GM18526 (cell line): ENCODE data around the gene EMP1.

ENCODE experiments used
- POLR2A ChIP-seq: IDR thresholded peaks from 3 replicates; pipeline ENCODE4 v1.6.1; 2011; ENCODE audit not compliant: insufficient read length; ENCODE audit errors: extremely low read depth

The EMP1 gene

GRCh38 chr12:13223179-13223804, 26.8 kb downstream of the EMP1 start:
- TF ChIP-seq POLR2A, result no peak

DNA sequence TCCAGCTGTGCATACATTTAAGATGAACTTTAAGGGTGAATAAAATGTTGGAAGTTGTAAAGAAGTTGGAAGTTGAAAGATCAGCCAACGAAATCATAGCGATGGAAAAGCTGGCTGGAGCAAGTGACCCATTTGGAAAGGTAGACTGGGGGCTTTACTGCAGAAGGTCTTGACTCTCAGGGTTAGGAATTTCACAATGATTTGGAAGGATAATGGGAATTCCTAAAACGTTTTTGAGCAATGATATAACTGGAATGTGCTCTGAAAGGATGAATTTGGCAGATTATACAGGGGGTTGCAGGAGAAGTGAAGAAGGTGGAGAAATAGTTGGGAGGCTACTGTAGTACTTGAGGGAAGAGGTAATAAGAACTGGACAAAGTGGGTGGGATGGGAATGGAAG, 27.4 kb downstream of the EMP1 start:
- TF ChIP-seq POLR2A, result no peak

- no peak for TF ChIP-seq POLR2A
Measured at GRCh38 chr12:13227191-13227590, 30.7 kb downstream of the EMP1 start.

DNA sequence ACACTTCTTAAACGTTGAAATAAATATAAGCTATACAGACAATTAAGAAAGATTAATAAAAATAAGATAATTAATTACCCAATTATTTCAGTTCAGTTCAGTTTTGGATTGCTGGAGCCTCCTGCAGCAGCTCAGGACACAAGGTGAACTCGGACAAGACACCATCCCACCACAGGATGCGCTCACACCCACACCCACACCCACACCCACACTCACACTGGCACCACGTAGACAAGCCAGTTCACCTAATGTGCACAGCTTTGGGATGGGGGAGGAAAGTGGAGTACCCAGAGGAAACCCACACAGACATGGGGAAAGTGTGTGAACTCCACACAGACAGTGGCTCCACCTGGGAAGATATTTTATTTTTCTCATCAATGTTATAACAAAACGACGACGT, 32.1 kb downstream of the EMP1 start:
- no peak for TF ChIP-seq POLR2A

GRCh38 chr12:13229504-13229903, 33.0 kb downstream of the EMP1 start:
- TF ChIP-seq POLR2A, result no peak

GRCh38 chr12:13230500-13230899, 34.0 kb downstream of the EMP1 start:
- no peak for TF ChIP-seq POLR2A

- TF ChIP-seq POLR2A, result no peak
Measured at GRCh38 chr12:13233830-13234641, 37.5 kb downstream of the EMP1 start.

- no peak for TF ChIP-seq POLR2A
Measured at GRCh38 chr12:13238204-13238603, 41.7 kb downstream of the EMP1 start.

GRCh38 chr12:13241833-13242488, 45.4 kb downstream of the EMP1 start:
- TF ChIP-seq POLR2A, result no peak

DNA sequence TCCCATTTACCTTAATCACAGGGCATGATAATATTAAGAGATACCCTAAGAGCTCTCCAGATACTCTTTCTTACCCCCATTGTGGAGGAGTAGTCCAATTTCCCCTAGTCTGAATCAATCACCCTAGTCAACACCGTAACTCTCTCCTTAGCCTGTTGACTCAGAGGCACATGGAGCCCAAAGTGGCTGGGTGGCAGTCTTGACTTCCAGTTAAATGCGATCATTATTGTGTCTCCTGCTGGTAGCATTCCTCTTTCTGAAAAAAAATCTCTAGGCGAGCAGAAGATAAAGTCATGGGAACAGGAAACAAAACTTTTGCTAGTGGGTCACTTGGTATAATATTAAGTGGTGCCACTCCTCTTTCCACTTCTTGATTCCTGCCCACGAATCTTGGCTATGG, 46.4 kb downstream of the EMP1 start:
- no peak for TF ChIP-seq POLR2A

- TF ChIP-seq POLR2A, result no peak
Measured at GRCh38 chr12:13243516-13244070, 47.1 kb downstream of the EMP1 start.

GRCh38 chr12:13247596-13247995, 51.1 kb downstream of the EMP1 start:
- TF ChIP-seq POLR2A, result no peak

- no peak for TF ChIP-seq POLR2A
Measured at GRCh38 chr12:13248964-13249363, 52.4 kb downstream of the EMP1 start.

DNA sequence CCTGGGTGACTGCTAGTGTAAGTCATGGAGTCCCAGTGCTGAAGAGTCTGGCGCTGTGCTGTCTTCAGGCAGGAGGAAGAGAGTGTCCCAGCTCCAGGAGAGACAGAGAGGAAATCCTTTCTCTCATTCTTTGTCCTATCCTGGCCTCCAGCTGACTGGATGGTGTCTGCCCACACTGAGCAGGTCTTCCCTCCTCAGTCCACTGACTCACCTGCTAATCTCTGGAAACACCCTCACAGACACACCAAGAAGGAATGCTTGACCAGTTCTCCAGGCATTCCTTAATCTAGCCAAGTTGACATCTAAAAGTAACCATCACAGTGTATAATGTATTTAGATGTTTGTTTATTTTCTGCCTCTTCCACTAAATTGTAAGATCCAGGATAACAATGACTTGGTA, 53.9 kb downstream of the EMP1 start:
- no peak for TF ChIP-seq POLR2A

DNA sequence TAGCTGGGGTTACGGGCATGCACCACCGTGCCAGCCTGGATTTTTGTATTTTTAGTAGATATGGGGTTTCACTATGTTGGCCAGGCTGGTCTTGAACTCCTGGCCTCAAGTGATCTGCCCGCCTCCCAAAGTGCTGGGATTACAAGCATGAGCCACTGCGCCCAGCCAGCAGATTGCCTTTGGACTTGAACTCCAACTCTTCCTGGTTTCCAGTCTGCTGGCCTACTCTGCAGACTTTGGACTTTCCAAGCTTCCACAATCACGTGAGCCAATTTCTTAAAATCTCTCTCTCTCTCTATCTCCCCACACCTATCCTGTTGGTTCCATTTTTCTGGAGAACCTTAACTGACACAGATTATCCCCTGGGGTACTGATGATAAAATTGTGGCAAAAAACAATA, 55.0 kb downstream of the EMP1 start:
- TF ChIP-seq POLR2A, result no peak

DNA sequence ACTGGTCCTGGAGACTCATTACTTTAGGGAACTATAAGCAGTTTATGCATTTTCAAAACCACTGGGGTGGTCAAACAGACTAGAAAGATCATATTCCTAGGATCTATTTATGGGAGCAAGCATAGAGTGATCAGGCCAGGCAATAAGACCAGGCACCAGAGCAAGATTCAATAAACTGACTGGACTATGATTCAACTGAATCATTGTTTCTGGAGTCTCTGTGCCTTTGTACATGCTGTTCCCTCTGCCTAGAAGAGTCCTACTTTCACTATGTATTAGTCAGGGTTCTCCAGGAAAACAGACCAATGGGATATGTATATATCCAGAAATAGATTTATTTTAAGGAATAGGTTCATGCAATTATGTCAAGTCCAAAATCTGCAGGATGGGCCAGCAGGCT, 55.5 kb downstream of the EMP1 start:
- TF ChIP-seq POLR2A, result no peak
